A549 treated with ZK216348 at 1 μM for 4 hours (cell line): ENCODE results near the gene EXOC3L1. TPM values are rescaled to one million over a fixed set of nuclear protein-coding genes. Genes with fewer than 3 reads are reported as not detected.

ENCODE experiments used
- total RNA-seq: library from RNA; stranded (reverse); fragments of 200-300 nt; extraction: Qiagen RNA extraction; gene quantifications from 5 replicates; pipeline ENCODE4 v1.2.3, GENCODE V29; 2022; ENCODE audit warnings: low read depth

The EXOC3L1 gene, protein sequence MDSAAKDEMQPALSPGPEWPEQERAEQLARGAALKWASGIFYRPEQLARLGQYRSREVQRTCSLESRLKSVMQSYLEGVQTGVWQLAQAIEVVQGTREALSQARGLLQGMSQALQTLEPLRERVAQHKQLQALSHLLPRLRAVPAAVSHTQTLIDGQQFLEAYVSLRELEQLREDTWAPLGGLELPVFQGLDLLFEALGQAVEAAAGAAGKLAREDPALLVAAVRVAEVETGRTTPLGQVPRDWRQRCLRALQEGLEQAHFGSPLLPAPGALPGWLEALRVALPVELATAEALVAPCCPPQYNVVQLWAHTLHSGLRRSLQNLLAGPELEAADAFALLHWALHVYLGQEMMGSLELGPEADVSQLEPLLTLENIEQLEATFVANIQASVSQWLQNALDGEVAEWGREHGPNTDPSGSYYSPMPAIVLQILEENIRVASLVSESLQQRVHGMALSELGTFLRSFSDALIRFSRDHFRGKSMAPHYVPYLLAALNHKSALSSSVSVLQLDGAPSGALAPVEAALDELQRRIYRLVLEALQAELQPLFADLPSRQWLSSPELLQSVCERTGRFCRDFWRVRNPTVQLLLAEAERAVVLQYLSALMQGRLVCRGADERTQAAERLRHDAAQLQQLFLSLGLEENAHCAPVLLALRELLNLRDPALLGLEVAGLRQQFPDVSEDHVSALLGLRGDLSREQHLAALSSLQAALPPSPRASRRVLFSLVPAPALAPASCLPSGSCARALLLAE
- total RNA-seq: 0.07 to 0.27 TPM (median 0.27 TPM) in 3 of 5 replicates, not detected in the others

DNA sequence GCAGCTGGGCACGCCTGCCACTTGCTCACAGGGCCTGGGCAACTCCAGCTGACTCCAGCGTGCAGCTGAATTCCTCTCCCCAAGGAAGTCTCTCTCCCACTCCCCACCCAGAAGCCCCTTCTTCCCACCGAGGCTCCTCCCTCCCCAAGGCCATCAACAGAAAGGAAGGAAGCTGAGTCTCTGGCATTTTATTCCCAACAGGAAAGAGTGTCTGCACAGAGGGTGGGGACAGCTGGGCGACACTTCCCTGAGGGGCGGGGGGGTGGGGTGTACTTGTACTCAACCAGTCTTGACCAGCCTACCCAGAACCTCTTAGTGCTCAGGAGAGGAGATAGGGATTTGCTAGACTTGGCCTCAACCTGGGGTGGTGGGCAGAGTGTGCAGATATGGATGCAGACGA is at the start of gene EXOC3L1:
TSS of gene EXOC3L1 (minus strand) at position 96 of the 400 bp plus-strand sequence. CDS start 460 bp downstream, outside the sequence.

DNA sequence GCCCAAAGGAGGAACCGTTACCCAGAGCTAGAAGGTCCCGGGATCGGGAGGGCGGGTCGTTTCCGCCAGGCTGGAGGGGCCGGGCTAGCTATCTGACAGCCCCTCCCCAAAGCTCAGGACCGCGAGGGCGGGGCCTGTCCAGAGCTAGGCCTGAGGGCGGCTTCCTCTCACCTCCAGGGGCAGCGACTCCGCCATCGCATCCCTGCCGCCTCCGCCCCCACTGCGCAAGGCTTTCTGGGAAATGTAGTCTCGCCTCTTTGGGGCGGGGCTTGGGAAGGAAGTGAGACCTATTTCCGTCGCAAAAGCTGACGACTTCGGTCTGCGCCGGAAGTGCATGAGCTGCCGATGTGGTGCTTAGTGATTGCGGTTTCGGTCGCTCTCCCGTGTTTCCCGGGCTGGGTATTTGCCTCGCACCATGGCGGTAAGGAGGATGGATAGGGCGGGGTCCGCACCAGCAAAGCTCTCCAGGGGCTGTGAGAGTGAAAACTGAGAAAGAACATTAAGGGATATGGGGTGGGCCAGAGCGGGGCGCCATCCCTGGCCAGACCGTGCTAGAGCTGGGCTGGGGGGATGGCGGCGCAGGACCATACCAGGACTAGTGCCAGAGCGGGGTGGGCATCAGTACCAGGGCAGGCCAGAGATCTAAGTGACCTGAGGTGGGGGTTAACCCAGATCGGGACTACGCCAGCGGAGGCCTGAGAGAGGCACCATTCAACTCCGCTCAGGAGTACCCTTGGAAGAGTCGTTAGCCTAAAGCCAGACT is 37.0 kb upstream of the EXOC3L1 start, which contains the start of gene TMEM208:
TSS of gene TMEM208 (plus strand) at position 327 of the 763 bp plus-strand sequence. CDS start at position 416, 89 bp downstream.

DNA sequence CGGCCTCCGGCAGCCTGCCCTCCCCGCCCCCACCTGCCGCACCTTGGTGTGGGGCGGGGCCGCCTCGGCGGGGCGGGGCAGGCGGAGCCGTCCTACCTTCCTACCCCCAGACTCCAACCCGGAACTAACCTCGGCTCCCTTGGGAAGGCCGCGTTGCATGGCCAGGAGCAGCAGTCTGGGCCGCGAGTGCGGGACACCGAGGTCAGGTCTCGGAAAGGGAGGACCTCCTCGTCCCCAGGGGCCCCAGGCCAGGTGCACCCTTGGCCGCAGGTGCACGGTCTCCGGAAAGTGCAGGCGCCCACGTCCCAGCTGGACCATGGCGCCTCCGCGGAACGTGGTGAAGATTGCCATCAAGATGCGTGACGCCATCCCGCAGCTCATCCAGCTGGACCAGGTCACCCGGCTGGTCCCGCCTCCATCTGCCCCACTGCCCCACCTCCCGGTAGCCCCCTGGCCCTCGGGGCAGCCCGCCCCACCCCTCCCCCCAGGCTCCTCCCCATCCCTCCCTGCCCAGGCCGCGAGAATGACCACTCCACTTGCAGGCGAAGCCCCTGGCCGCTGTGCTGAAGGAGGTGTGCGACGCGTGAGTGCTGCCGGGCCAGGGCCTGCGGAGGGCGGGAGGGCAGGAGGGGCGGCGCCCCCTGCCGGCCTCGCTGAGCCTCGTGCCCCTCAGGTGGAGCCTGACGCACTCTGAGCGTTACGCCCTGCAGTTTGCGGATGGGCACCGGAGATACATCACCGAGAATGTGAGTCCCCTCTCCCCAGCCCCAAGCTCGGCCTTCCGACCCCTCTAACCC is 9.3 kb upstream of the EXOC3L1 start, which contains the start of gene ELMO3:
TSS of gene ELMO3 (plus strand) at position 121 of the 797 bp plus-strand sequence. CDS start at position 317, 196 bp downstream.

DNA sequence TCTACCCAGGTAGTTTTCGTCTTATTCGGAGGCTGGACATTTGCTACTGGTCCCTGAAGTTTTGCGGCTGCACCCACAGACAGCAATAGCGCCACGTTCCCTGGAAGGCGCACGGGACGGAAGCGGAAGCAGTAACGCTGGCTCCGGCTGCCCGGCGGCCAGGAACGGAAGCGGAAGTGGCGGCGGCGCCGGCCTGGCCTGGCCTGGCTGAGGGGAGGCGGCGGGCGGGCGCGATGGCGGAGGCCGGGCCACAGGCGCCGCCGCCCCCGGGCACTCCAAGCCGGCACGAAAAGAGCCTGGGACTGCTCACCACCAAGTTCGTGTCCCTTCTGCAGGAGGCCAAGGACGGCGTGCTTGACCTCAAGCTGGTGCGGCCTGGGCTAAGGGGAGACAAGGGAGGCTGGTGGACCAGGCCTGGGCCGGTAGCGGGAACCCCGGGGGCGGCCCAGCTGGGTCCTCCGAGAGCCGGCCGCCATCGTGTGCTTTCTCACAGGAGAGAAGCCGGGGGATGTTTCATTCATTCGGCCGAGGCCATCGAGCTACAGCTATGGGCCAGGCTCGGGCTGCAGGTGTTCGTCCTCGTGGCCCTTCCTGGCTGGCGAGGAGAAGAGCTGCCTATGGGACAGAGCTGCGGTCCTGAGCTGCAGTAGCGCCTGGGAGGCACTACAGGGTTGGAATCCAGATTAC is 2.2 kb upstream of the EXOC3L1 start, which contains the start of gene E2F4:
TSS of gene E2F4 (plus strand) at position 161 of the 687 bp plus-strand sequence. CDS start at position 234, 73 bp downstream.

DNA sequence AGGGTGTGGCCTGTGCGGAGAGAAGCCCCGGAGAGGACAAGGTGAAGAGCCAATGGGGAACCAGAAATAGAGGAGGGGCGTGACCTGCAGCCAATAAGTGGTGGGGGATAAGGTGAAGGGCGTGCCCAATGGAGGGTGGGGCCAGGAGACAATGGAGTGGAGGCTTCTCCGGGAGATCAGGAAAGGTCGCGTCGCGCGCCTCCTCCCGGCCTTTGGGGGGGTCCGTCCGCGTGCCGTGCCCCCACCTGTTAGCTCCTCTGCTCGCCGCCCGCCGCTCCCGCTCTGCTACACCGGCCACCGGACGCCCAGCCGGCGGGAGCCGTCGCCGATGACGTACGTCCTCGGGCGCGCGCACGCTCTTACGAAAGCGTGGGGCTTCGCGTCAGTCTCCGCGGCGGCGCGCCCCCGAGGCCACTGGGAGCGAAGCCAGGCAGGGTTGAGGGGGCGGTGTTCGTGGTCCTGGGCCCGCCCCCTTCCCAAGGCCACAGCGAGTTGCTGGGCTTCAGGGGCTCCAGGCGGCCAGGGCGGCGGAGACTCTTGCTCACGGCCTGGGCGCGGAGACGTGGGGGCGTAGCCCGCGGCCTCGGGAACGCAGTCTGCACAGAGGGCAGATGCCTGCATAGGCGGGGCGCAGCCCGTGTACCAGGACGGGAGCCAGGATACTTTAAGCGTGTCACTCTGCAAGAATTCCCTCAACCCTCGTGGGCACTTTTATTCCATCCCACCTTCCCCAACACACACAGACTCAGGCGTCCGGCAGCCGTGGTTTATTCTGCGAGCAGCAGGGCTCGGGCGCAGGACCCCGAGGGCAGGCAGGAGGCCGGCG is 6.1 kb downstream of the EXOC3L1 start, which contains the start of gene MATCAP1:
TSS of gene MATCAP1 (minus strand) at position 337 of the 826 bp plus-strand sequence. CDS start 3,353 bp downstream, outside the sequence.

DNA sequence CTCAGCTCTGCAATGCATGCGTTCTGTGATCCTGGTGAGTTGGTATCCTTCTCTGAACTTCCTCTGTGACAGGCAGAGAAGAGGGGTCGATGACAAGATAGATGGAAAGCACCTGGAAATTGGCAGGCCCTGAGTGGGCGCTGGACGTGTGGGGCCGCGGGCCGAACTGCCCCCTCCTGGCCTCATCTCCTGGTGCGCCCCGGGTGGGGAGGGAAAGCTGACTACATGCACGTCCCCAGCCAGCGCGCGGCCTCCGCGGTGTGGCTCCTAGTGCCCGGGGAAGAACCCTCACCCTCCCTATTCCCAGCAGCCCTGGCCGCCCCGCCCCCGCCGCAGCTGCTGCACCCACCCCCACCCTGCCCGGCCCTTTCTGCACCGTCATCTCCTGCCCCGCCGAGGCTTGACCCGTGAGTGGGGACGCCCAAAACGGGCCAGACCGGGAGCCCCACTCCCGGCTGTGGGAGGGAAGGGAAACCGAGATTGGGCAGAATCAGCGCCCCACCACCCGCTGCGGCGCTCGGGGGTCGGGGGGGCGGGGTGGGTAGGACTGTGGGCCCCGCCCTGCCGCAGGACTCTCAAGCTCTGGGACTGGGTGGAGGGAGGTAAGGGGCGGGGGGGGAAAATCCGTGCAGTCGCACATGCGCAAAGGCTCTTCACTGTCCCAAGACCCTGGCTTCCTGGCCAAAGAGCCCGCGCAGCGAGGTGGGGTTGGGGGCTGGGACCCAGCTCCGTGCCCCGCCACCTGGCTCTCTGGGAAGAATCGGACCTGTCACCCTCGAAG is 19.6 kb downstream of the EXOC3L1 start, which contains the start of gene NOL3:
TSS of gene NOL3 (plus strand) at position 371 of the 781 bp plus-strand sequence.

DNA sequence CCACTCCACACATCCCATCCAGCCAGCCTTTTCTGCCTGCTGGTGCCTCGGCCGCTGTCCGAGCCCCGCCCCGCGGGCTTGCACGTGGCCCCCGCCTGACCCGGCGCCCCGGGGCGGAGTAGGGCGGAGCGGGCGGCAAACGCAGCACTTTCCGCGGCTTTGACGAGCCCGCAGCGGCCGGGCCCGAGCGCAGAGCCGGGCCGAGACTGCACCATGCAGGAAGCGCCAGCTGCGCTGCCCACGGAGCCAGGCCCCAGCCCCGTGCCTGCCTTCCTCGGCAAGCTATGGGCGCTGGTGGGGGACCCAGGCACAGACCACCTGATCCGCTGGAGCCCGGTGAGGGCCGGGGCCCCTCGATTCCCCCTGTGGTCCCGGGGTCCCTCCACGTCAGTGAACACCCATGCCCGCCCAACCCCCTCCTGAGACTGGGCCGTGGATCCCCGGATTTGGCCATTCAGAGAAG is 25.3 kb downstream of the EXOC3L1 start, which contains the start of gene HSF4:
TSS of gene HSF4 (plus strand) at position 147 of the 463 bp plus-strand sequence. CDS start at position 214, 67 bp downstream.

DNA sequence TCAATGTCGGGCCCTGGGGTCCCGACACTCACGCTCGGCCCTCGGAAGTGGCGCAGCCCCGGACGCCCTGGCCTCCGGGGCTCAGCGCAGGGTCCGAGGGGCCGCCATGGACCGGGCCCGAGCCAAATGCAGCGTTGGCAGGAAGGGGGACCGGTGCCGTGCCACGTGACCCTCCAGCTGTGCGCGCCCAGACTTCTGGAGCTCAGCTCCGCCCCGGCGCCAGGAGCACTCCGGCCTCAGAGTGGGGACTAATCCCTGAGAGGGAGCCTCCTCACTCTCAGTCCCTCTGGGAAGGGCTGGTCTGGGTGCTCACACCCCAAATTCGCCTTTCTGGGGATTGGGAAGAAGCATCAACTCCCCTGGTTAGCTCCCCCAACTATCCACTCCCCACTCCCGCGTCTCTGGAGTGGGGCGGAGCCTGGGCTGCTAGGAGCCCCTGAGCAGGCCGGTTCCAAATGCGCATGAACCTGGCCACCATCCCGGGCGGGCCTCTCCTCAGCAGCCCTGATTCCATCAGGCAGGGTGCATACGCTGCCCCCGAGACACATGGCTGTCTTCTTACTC is 39.0 kb downstream of the EXOC3L1 start, which contains the start of gene B3GNT9:
TSS of gene B3GNT9 (minus strand) at position 166 of the 564 bp plus-strand sequence. CDS start 513 bp downstream, outside the sequence.

Other genes with a start within 250 kb of the EXOC3L1 start
- gene CES3, start 228.9 kb downstream of the EXOC3L1 start, total RNA-seq: 1.7 to 4.1 TPM (median 2.0 TPM) in 5 replicates
- gene CES4A, start 201.5 kb downstream of the EXOC3L1 start, total RNA-seq: 1.4 to 3.0 TPM (median 2.4 TPM) in 5 replicates
- 43.7 to 61.8 TPM (median 54.2 TPM) in 5 replicates for gene CBFB, start 161.0 kb downstream of the EXOC3L1 start, total RNA-seq
- gene PHAF1, start 80.2 kb downstream of the EXOC3L1 start, total RNA-seq: 22.9 to 28.3 TPM (median 25.1 TPM) in 5 replicates
- gene B3GNT9, start 39.1 kb downstream of the EXOC3L1 start, total RNA-seq: 6.2 to 10.8 TPM (median 8.8 TPM) in 5 replicates
- gene TRADD, start 30.2 kb downstream of the EXOC3L1 start, total RNA-seq: 8.5 to 23.1 TPM (median 20.9 TPM) in 5 replicates
- gene FBXL8, start 30.2 kb downstream of the EXOC3L1 start, total RNA-seq: 4.4 to 12.7 TPM (median 9.8 TPM) in 5 replicates
- gene HSF4, start 25.4 kb downstream of the EXOC3L1 start, total RNA-seq: 10.2 to 23.3 TPM (median 14.8 TPM) in 5 replicates
- gene NOL3, start 19.6 kb downstream of the EXOC3L1 start, total RNA-seq: 54.6 to 75.8 TPM (median 68.3 TPM) in 5 replicates
- gene MATCAP1, start 6.2 kb downstream of the EXOC3L1 start, total RNA-seq: 3.7 to 7.9 TPM (median 6.9 TPM) in 5 replicates
- 64.0 to 101 TPM (median 98.3 TPM) in 5 replicates for gene E2F4, start 2.0 kb upstream of the EXOC3L1 start, total RNA-seq
- 0.61 to 1.9 TPM (median 1.3 TPM) in 5 replicates for gene ELMO3, start 9.0 kb upstream of the EXOC3L1 start, total RNA-seq
- 78.6 to 99.6 TPM (median 92.1 TPM) in 5 replicates for gene TMEM208, start 37.0 kb upstream of the EXOC3L1 start, total RNA-seq
- gene FHOD1, start 57.3 kb upstream of the EXOC3L1 start, total RNA-seq: 34.5 to 67.0 TPM (median 52.3 TPM) in 5 replicates
- 1.0 to 2.1 TPM (median 1.6 TPM) in 5 replicates for gene SLC9A5, start 58.8 kb upstream of the EXOC3L1 start, total RNA-seq
- gene PLEKHG4, start 89.4 kb upstream of the EXOC3L1 start, total RNA-seq: 11.2 to 17.2 TPM (median 15.7 TPM) in 5 replicates
- gene KCTD19, start 136.6 kb upstream of the EXOC3L1 start, total RNA-seq: 0.06 to 0.45 TPM in 2 of 5 replicates, not detected in the others
- 0.21 to 0.41 TPM in 2 of 5 replicates, not detected in the others for gene LRRC36, start 136.7 kb upstream of the EXOC3L1 start, total RNA-seq
- gene TPPP3, start 203.4 kb upstream of the EXOC3L1 start, total RNA-seq: 7.5 to 12.4 TPM (median 12.3 TPM) in 5 replicates
- 3.7 to 7.1 TPM (median 5.9 TPM) in 5 replicates for gene ZDHHC1, start 226.3 kb upstream of the EXOC3L1 start, total RNA-seq
- 1.4 to 1.7 TPM (median 1.6 TPM) in 5 replicates for gene HSD11B2, start 241.0 kb upstream of the EXOC3L1 start, total RNA-seq